K562 (cell line): ENCODE measurements around the gene ITK. TPM values are rescaled to one million over a fixed set of nuclear protein-coding genes. Genes with fewer than 3 reads are reported as not detected.

ENCODE experiments used
- CSDE1 ChIP-seq, 2 experiments: fragments of 450-650 bp; IDR thresholded peaks; 2 replicates each; pipeline ENCODE4 v1.6.1; 2016; ENCODE audit warnings: mild to moderate bottlenecking in 1 of 2
- GTF2F1 ChIP-seq: IDR thresholded peaks from 2 replicates; pipeline ENCODE4 v1.6.1; 2011; ENCODE audit warnings: low read depth, low read length, improper control_type of control experiment
- HNRNPLL ChIP-seq: fragments of 200-400 bp; formaldehyde crosslinking; IDR thresholded peaks from 2 replicates; pipeline ENCODE4 v1.6.1; 2017; ENCODE audit warnings: low read length, low read depth, mild to moderate bottlenecking; ENCODE audit not compliant: poor library complexity, severe bottlenecking
- KDM2B ChIP-seq: fragments of 250-450 bp; sonication (Bioruptor Pico); IDR thresholded peaks from 2 replicates; pipeline ENCODE4 v1.8.0; 2021; ENCODE audit warnings: mild to moderate bottlenecking, moderate library complexity
- MBD2 ChIP-seq: sonication (generic); IDR thresholded peaks from 2 replicates; pipeline ENCODE4 v1.6.1; 2016; ENCODE audit warnings: low read depth, borderline replicate concordance
- PHF8 ChIP-seq: fragments of 200-600 bp; sonication (generic); IDR thresholded peaks from 2 replicates; pipeline ENCODE4 v1.6.1; 2012; ENCODE audit warnings: mixed run types, mild to moderate bottlenecking, inconsistent platforms, low read length, moderate library complexity, borderline replicate concordance
- RHOXF2B ChIP-seq: fragments of 250-450 bp; sonication (Bioruptor Pico); conservative IDR thresholded peaks from 2 replicates; pipeline ENCODE4 v1.5.1; 2021
- TSC22D4 ChIP-seq: fragments of 450-650 bp; IDR thresholded peaks from 2 replicates; pipeline ENCODE4 v1.6.1; 2016; ENCODE audit warnings: missing genetic modification characterization, missing biosample characterization, control low read depth
- ZNF695 ChIP-seq: fragments of 450-650 bp; formaldehyde crosslinking; IDR thresholded peaks from 2 replicates; pipeline ENCODE4 v1.4.0; 2020; ENCODE audit warnings: mild to moderate bottlenecking, moderate library complexity
- polyA plus RNA-seq, 8 experiments: library from polyadenylated mRNA; depleted of rRNA in 4 of 8; stranded (reverse) in 5 of 8; unstranded in 3 of 8; fragments of >200 nt; fragmentation: Nextera tagmentation in 2 of 8; fragmentation: Illumina TruSeq in 1 of 8; extraction: Ambion mirVana in 2 of 8; extraction: Trizol in 1 of 8; gene quantifications; 2 replicates each; pipeline versions ENCODE4 v1.2.1 to v1.2.3, GENCODE V29; 2011 to 2014; ENCODE audit warnings: inconsistent platforms in 1 of 8, missing spikeins in 1 of 8
- total RNA-seq, 7 experiments: library from RNA; depleted of rRNA in 6 of 7; stranded (reverse); fragments of >200 nt in 6 of 7; fragmentation: Illumina TruSeq in 2 of 7; extraction: Trizol in 2 of 7; gene quantifications; 2 replicates each; pipeline versions ENCODE4 v1.2.1 to v1.2.3, GENCODE V29; 2011 to 2021; ENCODE audit warnings: low replicate concordance in 1 of 7
- TF ChIP-seq, protein P1 (sequence below): fragments of 450-650 bp; IDR thresholded peaks from 2 replicates; pipeline ENCODE4 v1.7.0; 2016; ENCODE audit warnings: borderline replicate concordance
- TF ChIP-seq, protein P2 (sequence below): fragments of 250-450 bp; sonication (Bioruptor Pico); IDR thresholded peaks from 2 replicates; pipeline ENCODE4 v1.6.1; 2021; ENCODE audit warnings: mild to moderate bottlenecking
- TF ChIP-seq, protein P3 (sequence below): fragments of 250-450 bp; sonication (Bioruptor Pico); IDR thresholded peaks from 2 replicates; pipeline ENCODE4 v1.8.0; 2022; ENCODE audit warnings: moderate library complexity, mild to moderate bottlenecking, inconsistent platforms
- TF ChIP-seq, protein P4 (sequence below): sonication (generic); formaldehyde crosslinking; IDR thresholded peaks from 2 replicates; pipeline ENCODE4 v1.8.0; 2022; ENCODE audit warnings: mild to moderate bottlenecking, missing genetic modification reagents, borderline replicate concordance
- TF ChIP-seq, protein P5 (sequence below), 2 experiments: fragments of 150-350 bp in 1 of 2; IDR thresholded peaks; 2 replicates each; pipeline ENCODE4 v1.6.1; 2012 to 2016; ENCODE audit warnings: low read depth in 2 of 2, low read length in 2 of 2, mild to moderate bottlenecking in 1 of 2, moderate library complexity in 1 of 2
- TF ChIP-seq, protein P6 (sequence below), 3 experiments: IDR thresholded peaks in 2 of 3; conservative IDR thresholded peaks in 1 of 3; 2 replicates each; pipeline ENCODE4 v1.5.1; 2011 to 2012; ENCODE audit warnings: low read length in 3 of 3, mild to moderate bottlenecking in 3 of 3, control low read depth in 2 of 3, improper control_type of control experiment in 1 of 3, inconsistent platforms in 1 of 3, low read depth in 1 of 3, mixed read lengths in 1 of 3, moderate library complexity in 1 of 3; ENCODE audit not compliant: insufficient read depth in 2 of 3

Gene ITK
- total and polyA plus RNA-seq, 9 of the 15 experiments (the other 6 are each of a cell fraction or from before 2014, with no cell fraction given) = 0.04 to 0.75 TPM; not detected in 7

DNA sequence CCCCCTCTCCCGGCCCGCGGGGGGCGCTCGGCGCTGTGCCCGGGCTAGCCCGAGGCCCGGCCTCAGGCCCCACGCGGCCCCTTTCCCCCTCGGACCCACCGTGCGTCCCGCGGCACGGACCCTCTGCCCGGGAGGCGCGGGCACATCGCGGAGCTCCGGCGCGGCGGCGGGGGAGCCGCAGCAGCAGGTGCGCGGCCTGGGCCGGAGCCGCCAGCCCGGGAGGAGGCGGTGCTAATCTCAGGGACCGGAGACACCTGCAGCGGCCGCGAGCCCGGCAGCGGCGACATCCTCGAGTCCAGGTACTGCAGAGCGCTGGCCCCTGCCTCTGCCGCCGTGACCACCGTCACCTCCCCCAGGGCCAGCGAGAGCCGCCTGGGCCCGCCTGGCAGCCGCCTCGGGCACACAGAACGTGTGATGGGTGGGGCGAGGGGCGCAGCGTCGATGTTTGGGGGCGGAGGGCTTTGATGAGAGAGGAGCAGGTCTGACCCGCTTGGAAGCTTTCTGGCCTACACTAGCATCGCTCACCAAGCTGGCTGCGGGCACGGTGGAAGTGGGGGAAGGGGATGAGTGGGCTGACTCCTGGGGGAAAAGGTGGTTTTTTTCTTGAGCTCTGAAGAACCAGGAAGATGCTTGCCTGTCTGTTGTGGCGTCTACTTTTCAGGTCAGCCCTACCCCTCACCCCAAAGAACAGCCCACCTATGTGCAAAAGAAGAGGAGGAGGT is 85.8 kb downstream of the ITK start (continued):
- TF ChIP-seq, protein P1, sequence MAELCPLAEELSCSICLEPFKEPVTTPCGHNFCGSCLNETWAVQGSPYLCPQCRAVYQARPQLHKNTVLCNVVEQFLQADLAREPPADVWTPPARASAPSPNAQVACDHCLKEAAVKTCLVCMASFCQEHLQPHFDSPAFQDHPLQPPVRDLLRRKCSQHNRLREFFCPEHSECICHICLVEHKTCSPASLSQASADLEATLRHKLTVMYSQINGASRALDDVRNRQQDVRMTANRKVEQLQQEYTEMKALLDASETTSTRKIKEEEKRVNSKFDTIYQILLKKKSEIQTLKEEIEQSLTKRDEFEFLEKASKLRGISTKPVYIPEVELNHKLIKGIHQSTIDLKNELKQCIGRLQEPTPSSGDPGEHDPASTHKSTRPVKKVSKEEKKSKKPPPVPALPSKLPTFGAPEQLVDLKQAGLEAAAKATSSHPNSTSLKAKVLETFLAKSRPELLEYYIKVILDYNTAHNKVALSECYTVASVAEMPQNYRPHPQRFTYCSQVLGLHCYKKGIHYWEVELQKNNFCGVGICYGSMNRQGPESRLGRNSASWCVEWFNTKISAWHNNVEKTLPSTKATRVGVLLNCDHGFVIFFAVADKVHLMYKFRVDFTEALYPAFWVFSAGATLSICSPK = no peak
- TF ChIP-seq CSDE1 (IDR thresholded peaks at IDR 0.05) (no peak), TSC22D4 (tag) (no peak), MBD2 (no peak), ZNF695 (CRISPR knock-in tag) (no peak), RHOXF2B (no peak), KDM2B (CRISPR knock-in tag) (no peak), PHF8 (no peak), GTF2F1 (no peak), HNRNPLL (no peak)
- TF ChIP-seq, protein P2, sequence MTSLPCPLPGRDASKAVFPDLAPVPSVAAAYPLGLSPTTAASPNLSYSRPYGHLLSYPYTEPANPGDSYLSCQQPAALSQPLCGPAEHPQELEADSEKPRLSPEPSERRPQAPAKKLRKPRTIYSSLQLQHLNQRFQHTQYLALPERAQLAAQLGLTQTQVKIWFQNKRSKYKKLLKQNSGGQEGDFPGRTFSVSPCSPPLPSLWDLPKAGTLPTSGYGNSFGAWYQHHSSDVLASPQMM (CRISPR knock-in tag) = no peak
- TF ChIP-seq, protein P3, sequence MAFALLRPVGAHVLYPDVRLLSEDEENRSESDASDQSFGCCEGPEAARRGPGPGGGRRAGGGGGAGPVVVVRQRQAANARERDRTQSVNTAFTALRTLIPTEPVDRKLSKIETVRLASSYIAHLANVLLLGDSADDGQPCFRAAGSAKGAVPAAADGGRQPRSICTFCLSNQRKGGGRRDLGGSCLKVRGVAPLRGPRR (CRISPR knock-in tag) = no peak
- TF ChIP-seq, protein P4, sequence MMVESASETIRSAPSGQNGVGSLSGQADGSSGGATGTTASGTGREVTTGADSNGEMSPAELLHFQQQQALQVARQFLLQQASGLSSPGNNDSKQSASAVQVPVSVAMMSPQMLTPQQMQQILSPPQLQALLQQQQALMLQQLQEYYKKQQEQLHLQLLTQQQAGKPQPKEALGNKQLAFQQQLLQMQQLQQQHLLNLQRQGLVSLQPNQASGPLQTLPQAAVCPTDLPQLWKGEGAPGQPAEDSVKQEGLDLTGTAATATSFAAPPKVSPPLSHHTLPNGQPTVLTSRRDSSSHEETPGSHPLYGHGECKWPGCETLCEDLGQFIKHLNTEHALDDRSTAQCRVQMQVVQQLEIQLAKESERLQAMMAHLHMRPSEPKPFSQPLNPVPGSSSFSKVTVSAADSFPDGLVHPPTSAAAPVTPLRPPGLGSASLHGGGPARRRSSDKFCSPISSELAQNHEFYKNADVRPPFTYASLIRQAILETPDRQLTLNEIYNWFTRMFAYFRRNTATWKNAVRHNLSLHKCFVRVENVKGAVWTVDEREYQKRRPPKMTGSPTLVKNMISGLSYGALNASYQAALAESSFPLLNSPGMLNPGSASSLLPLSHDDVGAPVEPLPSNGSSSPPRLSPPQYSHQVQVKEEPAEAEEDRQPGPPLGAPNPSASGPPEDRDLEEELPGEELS = no peak
- TF ChIP-seq, protein P5, sequence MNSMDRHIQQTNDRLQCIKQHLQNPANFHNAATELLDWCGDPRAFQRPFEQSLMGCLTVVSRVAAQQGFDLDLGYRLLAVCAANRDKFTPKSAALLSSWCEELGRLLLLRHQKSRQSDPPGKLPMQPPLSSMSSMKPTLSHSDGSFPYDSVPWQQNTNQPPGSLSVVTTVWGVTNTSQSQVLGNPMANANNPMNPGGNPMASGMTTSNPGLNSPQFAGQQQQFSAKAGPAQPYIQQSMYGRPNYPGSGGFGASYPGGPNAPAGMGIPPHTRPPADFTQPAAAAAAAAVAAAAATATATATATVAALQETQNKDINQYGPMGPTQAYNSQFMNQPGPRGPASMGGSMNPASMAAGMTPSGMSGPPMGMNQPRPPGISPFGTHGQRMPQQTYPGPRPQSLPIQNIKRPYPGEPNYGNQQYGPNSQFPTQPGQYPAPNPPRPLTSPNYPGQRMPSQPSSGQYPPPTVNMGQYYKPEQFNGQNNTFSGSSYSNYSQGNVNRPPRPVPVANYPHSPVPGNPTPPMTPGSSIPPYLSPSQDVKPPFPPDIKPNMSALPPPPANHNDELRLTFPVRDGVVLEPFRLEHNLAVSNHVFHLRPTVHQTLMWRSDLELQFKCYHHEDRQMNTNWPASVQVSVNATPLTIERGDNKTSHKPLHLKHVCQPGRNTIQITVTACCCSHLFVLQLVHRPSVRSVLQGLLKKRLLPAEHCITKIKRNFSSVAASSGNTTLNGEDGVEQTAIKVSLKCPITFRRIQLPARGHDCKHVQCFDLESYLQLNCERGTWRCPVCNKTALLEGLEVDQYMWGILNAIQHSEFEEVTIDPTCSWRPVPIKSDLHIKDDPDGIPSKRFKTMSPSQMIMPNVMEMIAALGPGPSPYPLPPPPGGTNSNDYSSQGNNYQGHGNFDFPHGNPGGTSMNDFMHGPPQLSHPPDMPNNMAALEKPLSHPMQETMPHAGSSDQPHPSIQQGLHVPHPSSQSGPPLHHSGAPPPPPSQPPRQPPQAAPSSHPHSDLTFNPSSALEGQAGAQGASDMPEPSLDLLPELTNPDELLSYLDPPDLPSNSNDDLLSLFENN (IDR thresholded peaks at IDR 0.05; ENCODE audit: low read depth in 2 of 2, low read length in 2 of 2) = no peak
- TF ChIP-seq, protein P6, sequence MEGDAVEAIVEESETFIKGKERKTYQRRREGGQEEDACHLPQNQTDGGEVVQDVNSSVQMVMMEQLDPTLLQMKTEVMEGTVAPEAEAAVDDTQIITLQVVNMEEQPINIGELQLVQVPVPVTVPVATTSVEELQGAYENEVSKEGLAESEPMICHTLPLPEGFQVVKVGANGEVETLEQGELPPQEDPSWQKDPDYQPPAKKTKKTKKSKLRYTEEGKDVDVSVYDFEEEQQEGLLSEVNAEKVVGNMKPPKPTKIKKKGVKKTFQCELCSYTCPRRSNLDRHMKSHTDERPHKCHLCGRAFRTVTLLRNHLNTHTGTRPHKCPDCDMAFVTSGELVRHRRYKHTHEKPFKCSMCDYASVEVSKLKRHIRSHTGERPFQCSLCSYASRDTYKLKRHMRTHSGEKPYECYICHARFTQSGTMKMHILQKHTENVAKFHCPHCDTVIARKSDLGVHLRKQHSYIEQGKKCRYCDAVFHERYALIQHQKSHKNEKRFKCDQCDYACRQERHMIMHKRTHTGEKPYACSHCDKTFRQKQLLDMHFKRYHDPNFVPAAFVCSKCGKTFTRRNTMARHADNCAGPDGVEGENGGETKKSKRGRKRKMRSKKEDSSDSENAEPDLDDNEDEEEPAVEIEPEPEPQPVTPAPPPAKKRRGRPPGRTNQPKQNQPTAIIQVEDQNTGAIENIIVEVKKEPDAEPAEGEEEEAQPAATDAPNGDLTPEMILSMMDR (IDR thresholded peaks at IDR 0.05 in 2 of 3, conservative IDR thresholded peaks at IDR 0.05 in 1 of 3; ENCODE audit: insufficient read depth in 2 of 3, low read depth in 1 of 3, low read length in 3 of 3) = peak in 1 of 3 experiments; percentile 26; a peak in 1 of 6 replicates
